ENCODE results near the gene HES3.

Gene HES3

DNA sequence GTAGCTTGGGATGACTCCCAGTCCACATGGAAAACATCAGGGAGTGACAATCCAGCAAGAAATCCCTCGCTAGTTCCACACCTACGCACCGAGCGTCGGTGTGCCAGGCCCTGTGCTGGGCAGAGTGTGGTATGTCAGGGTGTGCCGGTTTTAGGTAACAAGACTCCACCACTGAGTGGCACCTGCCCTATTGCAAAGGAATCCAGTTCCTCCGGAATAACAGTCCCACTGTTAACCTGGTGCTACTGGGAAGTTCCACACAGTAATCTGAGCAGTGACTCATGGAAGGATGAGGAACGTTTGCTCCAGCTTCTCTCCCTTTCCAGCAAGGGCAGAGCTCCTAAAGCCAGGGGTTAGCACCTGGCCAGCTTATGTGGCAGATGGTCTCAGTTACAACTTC lies 23.7 kb upstream of the HES3 start:
- no peak for DNase-seq

DNA sequence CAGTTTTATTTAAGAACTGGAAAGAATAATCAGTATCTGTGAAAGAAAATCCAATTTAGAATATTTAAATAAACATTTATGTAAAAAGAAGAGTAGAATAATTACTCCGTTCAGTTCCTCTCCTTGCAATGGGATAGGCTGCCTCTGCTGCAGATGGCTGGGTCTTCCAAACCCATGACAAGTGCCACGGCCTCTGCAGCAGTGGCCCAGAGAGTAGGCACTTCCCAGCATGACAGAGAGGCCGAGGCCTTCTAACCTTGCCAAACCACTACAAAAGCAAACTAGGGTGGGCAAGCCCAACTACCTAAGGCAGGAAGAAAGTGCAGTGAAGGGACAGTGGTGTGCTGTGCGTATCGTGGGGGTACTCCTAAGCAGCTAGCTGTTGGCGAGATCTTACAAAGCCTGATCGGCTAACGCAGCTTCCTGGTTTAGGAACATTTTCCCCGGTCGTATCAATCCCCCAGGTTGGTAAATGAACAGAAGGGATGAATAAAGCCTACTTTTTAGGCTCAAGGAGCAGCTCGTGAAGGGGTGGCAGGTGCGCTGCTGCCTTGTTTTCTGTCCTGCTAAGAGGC lies 22.7 kb upstream of the HES3 start:
- no peak for DNase-seq

DNA sequence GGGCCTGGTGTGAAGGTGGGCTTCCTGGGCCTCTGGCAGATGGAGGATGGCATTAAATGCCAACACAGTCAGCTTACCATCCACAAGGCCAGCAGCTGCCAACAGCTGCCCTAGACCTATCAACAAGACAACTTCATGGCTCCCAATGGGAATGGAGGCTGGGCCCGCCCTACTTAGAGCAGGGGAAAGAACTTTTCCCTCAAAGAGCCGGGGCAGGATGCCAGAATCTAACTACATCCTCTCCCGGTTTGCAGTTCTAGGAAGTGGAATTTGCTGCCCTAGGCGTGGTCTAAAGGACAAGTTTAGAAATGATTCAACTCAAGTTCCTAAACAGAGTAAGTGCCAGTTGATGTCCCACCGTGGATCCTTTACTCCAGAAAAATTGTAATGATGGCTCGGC lies 21.3 kb upstream of the HES3 start:
- DNase-seq: no peak

DNA sequence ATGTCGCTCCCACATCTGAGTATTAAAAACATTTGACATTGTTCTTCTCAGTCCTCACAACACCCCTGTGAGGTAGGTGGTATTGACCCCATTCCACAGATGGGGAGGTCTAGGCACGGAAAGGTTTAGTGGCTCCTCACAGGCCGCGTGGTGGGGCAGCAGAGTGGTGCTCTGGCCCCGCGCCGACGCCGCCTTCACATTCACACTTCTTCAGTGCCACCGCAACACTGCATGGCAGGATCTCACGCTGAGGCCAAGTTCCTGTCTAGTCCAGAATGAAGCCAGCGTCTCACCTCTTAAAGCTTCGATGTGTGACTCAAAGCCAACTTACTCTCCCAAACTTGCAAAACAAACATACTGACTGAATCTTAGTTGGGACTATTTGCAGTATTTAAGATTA lies 20.4 kb upstream of the HES3 start:
- DNase-seq: no peak

DNA sequence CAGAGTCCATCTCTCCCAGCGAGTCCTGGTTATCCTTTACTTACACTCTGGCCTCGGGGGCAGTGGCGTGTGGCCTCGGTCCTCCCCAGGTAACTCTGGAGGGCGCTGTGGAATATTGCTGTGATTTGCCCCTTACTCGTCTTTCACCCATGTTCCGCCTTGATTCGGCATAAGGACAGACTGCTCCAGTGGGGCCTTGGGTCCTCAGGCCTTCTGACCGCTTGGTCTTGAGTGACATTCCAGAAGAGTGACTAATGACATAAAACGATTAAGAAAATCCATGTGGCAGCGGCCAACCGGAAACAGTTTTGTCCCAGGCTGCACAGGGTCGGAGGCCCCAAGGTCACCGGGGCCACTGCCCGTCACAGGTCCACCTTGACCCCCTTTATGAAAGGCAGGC lies 19.3 kb upstream of the HES3 start:
- no peak for DNase-seq

DNA sequence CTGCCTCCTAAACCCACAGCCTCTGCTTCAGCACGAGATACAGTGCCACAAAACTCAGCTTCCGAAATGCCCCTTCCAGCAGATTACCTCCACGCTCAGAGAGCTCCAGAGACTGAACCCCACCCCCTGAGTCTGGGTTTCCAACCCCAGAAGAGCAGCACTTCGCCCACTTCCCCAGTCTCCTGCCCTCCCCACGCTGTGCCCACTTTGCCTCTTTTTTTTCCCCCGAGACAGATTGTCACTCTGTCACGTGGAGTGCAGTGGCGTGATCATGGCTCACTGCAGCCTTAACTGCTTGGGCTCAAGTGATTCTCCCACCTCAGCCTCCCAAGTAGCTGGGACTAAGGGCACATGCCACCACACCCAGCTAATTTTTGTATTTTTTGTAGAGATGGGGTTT lies 18.3 kb upstream of the HES3 start:
- no peak for DNase-seq

DNA sequence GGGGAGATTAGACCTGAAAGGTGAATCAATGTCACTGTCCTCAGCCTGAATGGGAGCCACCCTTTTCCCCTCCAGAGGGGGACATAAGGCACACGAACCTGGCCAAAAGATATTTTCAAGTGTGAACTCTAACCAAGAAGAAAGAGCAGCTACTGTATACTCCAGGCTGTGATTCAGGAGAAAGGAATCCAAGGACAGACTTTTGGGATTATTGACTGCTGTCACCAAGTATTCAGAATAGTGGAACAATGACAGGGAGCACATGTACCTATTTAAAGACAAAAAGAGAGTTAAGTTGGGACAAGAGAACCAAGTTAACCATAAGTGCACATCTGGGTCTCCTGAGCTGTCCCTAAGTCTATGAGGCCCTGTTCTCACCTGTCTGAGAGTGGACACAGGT lies 10.6 kb upstream of the HES3 start:
- DNase-seq: no peak

DNA sequence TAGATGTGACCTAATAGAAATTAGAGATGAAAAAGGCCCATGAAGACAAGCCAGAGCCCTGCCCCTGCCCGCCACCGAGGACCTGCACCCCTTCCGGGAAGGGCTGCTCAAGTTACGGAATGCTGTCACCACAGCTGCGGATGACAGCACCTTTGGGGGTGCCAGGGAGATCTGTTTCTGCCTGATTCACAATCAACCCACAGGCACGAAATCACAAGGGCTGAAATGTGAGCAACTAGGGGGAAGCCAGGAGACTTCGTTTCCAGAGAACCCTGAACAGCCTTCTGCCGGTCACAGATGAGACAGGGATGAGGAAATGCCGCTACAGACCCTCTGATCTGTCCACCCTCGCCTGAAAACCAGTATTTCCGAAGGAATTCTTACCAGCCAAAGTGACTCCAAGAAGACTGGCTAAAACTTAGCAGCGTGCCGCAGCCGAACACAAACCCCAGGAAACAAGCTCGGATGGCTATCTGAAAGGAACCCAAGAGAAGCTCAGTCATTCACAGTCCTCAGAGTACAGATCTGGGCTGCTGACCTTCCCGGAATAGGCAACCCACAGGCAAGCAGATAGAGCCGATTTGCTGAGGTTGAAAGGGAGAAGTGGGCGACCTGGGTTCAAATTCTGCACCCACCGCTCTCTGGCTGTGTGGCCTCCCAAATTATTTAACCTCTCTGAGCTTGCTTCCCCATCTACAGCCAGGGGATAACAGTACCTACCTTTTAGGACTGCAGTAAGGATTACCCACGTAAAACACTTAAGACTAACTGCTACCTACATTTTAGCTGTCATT lies 9.3 kb upstream of the HES3 start:
- DNase-seq: no peak

DNA sequence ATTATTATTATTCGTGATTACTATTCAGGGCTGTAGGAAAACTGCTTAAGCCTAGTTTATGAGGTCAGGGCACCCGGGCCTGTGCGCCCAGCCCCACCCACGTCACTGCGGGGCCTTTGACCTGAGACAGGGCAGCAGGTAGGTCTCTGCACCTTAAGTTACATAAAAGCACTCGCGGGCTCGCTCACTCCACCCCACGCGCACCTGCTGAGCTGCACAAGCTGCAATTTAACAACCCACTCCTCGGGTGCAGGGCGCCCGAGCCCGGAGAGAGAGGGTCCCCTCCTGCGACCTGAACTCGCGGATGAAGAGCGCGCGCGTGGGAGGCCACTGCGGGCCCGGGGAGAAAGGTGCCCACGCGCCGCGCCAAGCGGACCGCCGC lies 8.7 kb upstream of the HES3 start:
- no peak for DNase-seq

DNA sequence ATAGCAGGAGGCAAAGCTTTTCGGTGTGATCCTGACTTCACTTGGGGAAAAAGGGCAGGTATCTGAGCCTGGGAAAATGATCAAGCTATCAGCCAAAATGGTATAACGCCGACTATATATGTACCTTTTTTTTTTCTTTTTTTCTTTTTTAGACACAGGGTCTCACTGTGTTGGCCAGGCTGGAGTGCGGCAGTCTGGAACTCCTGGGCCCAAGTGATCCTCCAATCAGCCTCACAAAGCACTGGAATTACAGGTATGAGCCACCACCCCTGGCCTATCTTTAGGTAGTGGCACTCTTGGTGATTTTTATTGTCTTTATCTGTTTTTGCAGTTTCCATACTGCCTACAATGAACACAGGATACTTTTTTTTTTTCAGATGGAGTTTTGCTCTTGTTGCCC lies 6.9 kb upstream of the HES3 start:
- DNase-seq: no peak

DNA sequence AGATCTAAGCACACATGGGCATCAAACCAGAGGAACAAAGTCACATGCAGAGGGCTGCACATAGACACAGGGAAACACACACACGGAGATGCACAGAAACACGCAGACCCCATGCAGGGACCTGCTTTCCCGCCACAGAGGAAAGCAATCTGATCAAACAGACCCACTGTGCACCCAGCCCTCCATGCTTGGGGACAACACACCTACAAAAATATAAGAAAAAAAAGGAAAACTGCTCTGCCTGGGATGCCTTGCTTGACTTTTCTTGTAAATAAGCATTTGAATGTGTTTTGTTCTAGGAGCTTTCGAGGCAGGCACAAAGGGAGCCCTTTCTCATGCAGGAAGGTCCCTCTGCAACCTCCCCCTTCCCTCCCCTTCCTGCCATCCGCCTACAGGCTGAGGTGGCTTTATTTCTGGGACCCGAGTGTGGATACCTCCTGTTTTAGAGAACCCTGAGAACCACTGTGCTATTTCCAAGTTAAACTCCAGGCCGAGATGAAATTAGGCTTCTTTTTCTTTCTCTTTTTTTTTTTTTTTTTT lies 4.7 kb upstream of the HES3 start:
- DNase-seq: no peak

DNA sequence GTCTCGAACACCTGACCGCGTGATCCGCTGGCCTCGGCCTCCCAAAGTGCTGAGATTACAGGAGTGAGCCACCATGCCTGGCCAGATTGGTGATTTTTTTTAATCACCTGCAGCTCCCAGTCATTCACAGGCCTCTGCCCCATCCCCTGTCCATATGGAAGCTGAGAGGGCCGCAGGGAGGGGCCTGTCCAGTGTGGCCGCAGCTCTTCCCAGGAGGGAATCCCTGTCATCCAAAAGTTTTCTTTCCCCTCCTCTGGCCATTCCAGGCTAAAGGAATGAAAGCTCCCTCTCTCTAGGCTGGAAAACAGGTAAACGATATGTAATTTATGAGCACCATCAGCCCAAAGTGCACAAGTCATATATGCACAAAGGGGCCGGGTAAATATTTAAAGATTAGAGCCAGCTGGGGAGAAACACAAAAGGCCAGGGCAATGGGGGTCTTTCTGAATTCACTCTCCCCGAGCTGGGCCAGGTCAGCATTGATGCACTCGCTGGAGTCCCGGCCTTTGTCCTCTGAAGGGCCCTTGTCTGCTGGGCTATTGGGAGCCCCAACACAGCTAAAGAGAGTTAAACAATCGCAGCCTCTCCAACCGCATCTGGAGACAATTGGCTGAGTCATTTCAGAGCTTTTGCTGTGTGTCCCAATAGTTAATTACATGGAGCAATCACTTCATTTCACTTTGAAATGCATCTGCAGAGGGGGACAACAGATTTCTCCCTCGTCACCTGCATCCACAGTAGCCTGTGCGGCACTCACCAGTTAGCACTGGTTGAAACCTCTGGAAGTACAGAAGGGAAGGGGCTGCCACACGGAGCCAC lies 3.8 kb upstream of the HES3 start:
- DNase-seq: no peak

DNA sequence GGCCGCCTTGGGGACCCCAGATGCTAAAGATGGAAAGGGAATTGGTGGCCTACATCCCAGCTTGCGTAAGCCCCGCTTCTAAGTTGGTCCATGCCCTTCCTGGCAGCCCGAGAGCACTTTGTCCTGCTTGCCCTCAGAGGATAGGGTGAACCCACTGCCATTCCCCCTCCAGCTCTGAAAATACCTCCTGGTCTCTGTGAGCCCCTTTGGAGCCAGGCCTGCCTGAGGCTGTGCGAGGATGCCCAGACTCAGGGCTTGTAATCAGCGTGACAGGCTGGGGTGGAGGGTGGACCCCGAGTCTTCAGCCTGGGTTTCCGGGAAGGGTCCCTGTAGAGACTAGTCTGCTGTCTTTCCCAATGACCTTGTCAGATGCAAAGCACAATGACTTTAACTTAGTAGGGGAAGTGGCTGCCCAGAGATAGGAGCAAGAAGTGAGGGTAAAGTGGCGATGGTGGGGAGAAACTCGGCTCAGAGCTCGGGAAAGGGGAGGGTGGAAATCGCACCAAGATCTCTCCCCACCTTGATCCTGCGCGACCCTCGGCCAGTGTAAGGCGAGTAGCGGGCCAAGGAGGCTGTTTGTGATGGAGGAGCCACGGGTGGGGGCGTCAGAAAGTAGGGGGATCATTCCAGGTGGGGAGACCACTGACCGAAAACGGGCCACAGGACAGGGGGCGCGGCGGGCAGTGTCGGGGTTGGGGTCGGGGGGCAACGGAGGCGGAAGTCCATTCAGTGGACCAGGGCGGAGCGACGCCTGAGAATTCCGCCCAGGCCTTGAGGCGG lies 2.7 kb upstream of the HES3 start:
- DNase-seq: no peak

DNA sequence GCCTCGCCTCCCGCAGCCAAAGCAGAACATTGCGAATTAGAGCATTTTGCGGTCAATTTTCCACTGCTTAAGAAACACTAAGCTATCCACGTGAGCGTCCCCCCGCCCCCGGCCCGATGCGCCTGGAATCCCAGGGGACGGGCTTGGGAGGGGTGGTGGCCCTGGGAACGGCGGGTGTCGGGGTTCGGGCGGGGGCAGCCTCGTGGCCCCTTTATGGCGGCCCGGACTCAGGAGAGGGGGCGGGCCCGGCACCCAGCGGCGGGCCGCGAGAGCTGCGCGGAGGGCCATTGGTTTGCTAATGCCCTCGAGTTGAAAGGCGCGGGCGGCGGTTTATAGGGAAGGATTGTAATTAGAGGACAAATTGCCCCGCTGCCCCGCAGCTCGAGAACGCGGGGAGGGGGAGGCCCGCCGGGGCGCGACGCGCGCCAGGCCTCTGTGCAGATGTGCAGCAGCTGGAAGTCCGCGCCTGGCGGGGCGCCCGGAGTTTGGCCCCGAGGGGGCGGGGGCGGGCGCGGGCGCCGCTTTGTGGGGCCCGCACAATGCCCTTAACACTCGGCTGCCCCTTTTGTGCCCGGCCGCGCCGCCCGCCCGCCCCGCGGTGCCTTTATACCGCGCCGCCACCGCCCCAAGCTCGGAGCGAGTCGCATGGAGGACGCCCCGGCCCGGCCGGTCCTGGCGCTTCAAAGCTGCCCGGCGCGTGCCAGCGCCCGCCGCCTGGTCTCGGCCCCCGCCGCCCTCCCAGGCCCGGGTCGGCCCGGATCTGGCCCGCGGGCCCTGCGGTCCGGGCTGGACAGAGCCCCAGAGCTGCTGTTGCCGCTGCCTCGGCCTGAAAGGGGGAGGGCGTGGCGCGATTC lies 1.9 kb upstream of the HES3 start:
- DNase-seq: no peak

DNA sequence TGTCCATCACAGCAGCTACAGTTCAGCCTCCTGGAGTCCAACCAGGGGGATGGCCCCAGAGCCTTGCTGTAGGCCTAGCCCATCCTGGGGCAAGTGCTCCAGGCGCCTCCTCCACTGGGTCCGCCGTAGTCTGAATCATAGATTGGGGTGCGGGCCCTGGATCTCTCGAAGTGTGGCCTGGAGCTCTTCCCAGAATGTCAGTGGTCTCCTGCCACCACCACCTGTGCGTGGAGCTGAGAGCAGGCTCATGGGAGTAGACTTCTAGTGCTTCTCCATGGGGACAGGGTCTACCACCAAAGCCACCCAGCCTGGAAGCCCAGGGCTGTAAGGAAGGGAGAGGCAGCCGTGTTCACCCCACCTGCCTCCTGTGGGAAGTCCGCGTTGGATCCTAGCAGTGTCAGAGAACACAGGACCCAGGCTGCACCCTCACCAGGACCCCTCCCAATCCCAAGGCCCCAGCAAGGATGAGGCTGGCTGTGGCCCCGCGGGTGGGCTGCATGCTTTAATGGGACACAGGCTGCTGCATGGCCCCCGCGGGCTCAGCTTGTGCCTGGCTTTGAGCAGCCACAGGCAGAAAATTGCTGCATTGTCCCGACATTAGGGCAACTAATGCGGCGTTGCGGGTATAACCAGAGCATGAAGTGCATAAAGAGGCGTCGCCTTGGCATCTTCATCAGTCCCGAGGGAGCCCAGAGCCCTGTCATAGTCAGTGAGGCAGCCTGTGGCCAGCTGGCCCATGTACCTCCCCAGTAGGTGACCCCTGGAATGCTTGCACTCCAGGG lies 735 bp upstream of the HES3 start:
- no peak for DNase-seq

DNA sequence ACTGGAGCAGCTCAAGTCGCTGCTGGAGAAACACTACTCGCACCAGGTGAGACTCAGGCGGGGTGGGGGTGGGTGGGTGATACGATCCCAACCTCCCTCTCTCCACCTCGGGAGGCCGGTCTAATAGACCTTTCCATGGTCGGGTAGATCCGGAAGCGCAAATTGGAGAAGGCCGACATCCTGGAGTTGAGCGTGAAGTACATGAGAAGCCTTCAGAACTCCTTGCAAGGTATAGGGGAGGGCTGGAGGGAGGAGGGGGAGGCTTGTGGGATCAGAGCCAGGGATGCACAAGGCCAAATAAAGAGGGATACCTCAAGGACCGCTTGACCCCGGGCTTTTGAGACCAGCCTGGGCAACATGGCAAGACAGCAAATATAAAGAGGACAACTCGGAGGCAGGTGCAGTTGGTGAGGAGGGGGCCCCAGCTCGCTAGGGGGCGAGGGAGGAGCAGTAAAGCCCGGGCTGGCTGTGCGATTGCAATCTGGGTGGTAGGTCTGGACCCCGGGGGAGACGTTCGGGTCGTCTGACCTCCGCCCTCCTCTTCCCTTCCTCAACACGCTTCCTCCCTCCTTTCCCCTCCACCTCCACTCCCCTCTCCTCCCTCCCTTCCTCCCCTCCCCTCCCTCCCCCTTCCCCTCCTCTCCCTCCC lies 546 bp downstream of the HES3 start:
- no peak for DNase-seq

DNA sequence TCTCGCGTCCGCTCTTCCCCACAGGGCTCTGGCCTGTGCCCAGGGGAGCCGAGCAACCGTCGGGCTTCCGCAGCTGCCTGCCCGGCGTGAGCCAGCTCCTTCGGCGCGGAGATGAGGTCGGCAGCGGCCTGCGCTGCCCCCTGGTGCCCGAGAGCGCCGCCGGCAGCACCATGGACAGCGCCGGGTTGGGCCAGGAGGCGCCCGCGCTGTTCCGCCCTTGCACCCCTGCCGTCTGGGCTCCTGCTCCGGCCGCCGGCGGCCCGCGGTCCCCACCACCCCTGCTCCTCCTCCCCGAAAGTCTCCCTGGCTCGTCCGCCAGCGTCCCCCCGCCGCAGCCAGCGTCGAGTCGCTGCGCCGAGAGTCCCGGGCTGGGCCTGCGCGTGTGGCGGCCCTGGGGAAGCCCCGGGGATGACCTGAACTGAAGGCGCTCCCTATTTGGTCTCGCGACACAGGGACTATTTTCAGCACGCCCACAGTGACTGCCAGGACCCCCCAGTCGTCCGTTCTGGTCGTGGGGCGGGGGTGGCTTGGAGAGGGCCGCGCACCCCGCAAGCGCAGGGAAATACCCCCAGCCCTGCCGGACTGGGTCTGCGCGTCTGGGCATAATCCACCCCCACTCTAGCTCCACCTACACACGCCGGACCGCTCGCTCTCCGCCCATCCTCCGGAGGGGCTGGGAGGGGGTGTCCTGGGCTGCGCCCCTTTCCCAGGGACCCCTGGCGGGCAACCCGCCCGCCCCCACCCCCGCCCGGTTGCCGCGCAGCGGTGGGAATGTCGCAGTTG lies 1.3 kb downstream of the HES3 start:
- DNase-seq: peak; percentile 80

DNA sequence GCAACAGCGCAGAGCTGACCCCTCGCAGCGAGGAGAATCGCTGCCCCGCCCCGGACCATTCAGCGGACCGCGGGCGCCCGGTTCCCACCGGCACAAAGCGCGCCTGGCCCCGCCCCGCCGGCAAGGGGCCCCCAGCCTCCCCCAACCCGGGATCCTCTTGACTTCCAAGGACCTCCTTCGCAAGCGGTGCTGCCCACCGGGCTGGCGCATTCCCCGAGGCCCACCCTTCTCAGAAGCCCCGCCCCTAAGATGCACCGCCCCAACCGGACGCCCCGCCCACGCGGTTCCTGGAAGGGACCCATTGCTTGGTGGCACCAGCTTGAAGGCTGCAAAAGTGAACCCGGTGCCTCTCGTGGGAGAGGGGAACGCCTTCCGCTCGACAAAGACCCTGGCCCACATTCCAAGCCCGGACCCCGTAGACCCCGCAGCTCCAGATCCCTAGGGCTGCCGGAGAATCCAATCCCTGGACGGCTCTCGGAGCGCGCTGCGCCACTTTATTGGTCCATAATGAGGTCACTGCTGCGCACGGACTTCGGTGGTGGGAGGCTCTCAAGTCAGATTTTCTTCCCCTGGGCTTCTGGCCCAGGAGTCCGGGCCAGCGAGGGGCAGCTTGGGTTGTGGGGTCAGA lies 2.0 kb downstream of the HES3 start:
- peak; percentile 44 for DNase-seq
